Liver (tissue), 9 donors: ENCODE results near the gene PIEZO2. TPM values are rescaled to one million over a fixed set of nuclear protein-coding genes. Genes with fewer than 3 reads are reported as not detected.

Experiments used
- DNase-seq: peaks from one replicate; pipeline ENCODE4 v3.0.0-alpha.2; 2017; ENCODE audit warnings: low spot score
- H3K27ac ChIP-seq, 2 donors: one replicate each; pipeline ENCODE4 v1.7.0; 2013; ENCODE audit warnings: inconsistent platforms in 2 of 2, low read length in 2 of 2, control low read depth in 1 of 2, low read depth in 1 of 2, mild to moderate bottlenecking in 1 of 2
- H3K27me3 ChIP-seq, 4 donors: one replicate each; pipeline versions ENCODE4 v1.6.1 to v1.7.0; 2013; ENCODE audit warnings: low read length in 3 of 4, inconsistent platforms in 1 of 4, mild to moderate bottlenecking in 1 of 4, moderate library complexity in 1 of 4; ENCODE audit not compliant: control insufficient read depth in 4 of 4, insufficient read depth in 4 of 4
- H3K36me3 ChIP-seq, 4 donors: one replicate each; pipeline versions ENCODE4 v1.6.1 to v1.7.0; 2013; ENCODE audit warnings: low read length in 3 of 4, mild to moderate bottlenecking in 3 of 4, low read depth in 1 of 4, moderate library complexity in 1 of 4; ENCODE audit not compliant: control insufficient read depth in 4 of 4, insufficient read depth in 3 of 4
- H3K4me1 ChIP-seq, 4 donors: one replicate each; pipeline versions ENCODE4 v1.6.1 to v1.7.0; 2013; ENCODE audit warnings: low read length in 3 of 4, mild to moderate bottlenecking in 3 of 4, moderate library complexity in 1 of 4; ENCODE audit not compliant: control insufficient read depth in 4 of 4, insufficient read depth in 4 of 4
- H3K4me3 ChIP-seq, 3 donors: one replicate each; pipeline versions ENCODE4 v1.6.1 to v1.7.0; 2013; ENCODE audit warnings: low read length in 3 of 3, control low read depth in 1 of 3, low read depth in 1 of 3, mild to moderate bottlenecking in 1 of 3
- H3K9ac ChIP-seq, 2 donors: one replicate each; pipeline ENCODE4 v1.7.0; 2013; ENCODE audit warnings: low read length in 2 of 2, mild to moderate bottlenecking in 2 of 2, moderate library complexity in 2 of 2, control low read depth in 1 of 2, low read depth in 1 of 2
- H3K9me3 ChIP-seq, 4 donors: one replicate each; pipeline versions ENCODE4 v1.6.1 to v1.7.0; 2013; ENCODE audit warnings: low read length in 3 of 4; ENCODE audit not compliant: control insufficient read depth in 4 of 4
- EGR1 ChIP-seq, 2 donors: IDR thresholded peaks; 2 replicates each; pipeline ENCODE4 v1.6.1; 2016 to 2018; ENCODE audit warnings: antibody characterized with exemption in 2 of 2, low read depth in 2 of 2
- FOXA1 ChIP-seq: IDR thresholded peaks from 2 replicates; pipeline ENCODE4 v1.6.1; 2016; ENCODE audit warnings: antibody characterized with exemption
- FOXA2 ChIP-seq: IDR thresholded peaks from 2 replicates; pipeline ENCODE4 v1.6.1; 2016; ENCODE audit warnings: antibody characterized with exemption
- GABPA ChIP-seq, 2 donors: IDR thresholded peaks in 1 of 2; conservative IDR thresholded peaks in 1 of 2; 2 replicates each; pipeline ENCODE4 v1.6.1; 2016; ENCODE audit warnings: antibody characterized with exemption in 2 of 2, mild to moderate bottlenecking in 1 of 2, moderate library complexity in 1 of 2
- HNF4A ChIP-seq, 2 donors: conservative IDR thresholded peaks; 2 replicates each; pipeline ENCODE4 v1.6.1; 2016; ENCODE audit warnings: antibody characterized with exemption in 2 of 2, mild to moderate bottlenecking in 2 of 2
- HNF4G ChIP-seq: IDR thresholded peaks from 2 replicates; pipeline ENCODE4 v1.6.1; 2016; ENCODE audit warnings: antibody characterized with exemption
- JUND ChIP-seq, 2 donors: IDR thresholded peaks; 2 replicates each; pipeline ENCODE4 v1.6.1; 2016; ENCODE audit warnings: antibody characterized with exemption in 2 of 2
- NR2F2 ChIP-seq: IDR thresholded peaks from 2 replicates; pipeline ENCODE4 v1.6.1; 2016; ENCODE audit warnings: antibody characterized with exemption
- RAD21 ChIP-seq, 2 donors: IDR thresholded peaks; 2 replicates each; pipeline ENCODE4 v1.6.1; 2016; ENCODE audit warnings: antibody characterized with exemption in 2 of 2, mild to moderate bottlenecking in 2 of 2
- RXRA ChIP-seq, 2 donors: IDR thresholded peaks; 2 replicates each; pipeline ENCODE4 v1.6.1; 2017 to 2018; ENCODE audit warnings: antibody characterized with exemption in 2 of 2, mild to moderate bottlenecking in 1 of 2
- SP1 ChIP-seq: IDR thresholded peaks from 2 replicates; pipeline ENCODE4 v1.6.1; 2018; ENCODE audit warnings: antibody characterized with exemption, mild to moderate bottlenecking
- TAF1 ChIP-seq: conservative IDR thresholded peaks from 2 replicates; pipeline ENCODE4 v1.6.1; 2016; ENCODE audit warnings: antibody characterized with exemption, mild to moderate bottlenecking
- YY1 ChIP-seq: IDR thresholded peaks from 2 replicates; pipeline ENCODE4 v1.6.1; 2016; ENCODE audit warnings: antibody characterized with exemption, mild to moderate bottlenecking
- WGBS: extraction: QIAGEN DNeasy Blood & Tissue Kit; methylation state at CpG from one replicate; pipeline ENCODE4 v1.1.7; 2013; 5-methylcytosine and 5-hydroxymethylcytosine counted together
- polyA plus RNA-seq, 2 donors: library from polyadenylated mRNA; stranded (reverse) in 1 of 2; unstranded in 1 of 2; fragments of 200-250 nt in 1 of 2; fragments of >200 nt in 1 of 2; fragmentation: Nextera tagmentation in 1 of 2; extraction: Ambion mirVana in 1 of 2; gene quantifications; one replicate each; pipeline versions ENCODE4 v1.2.1 to v1.2.3, GENCODE V29; 2013 to 2015
- total RNA-seq, 2 donors: library from RNA; depleted of rRNA; stranded (reverse); fragments of >200 nt; gene quantifications; one replicate each; pipeline ENCODE4 v1.2.3, GENCODE V29; 2014
- TF ChIP-seq, protein P1 (sequence below): IDR thresholded peaks from 2 replicates; pipeline ENCODE4 v1.6.1; 2016; ENCODE audit warnings: antibody characterized with exemption
- TF ChIP-seq, protein P2 (sequence below): IDR thresholded peaks from 2 replicates; pipeline ENCODE4 v1.6.1; 2016; ENCODE audit warnings: antibody characterized with exemption, mild to moderate bottlenecking
- TF ChIP-seq, protein P3 (sequence below): IDR thresholded peaks from 2 replicates; pipeline ENCODE4 v1.6.1; 2016; ENCODE audit warnings: antibody characterized with exemption
- TF ChIP-seq, protein P4 (sequence below): fragments of 150-350 bp; IDR thresholded peaks from 2 replicates; pipeline ENCODE4 v1.5.1; 2017; ENCODE audit warnings: improper control_type of control experiment, low read depth, low read length; ENCODE audit not compliant: missing input control
- TF ChIP-seq, protein P5 (sequence below): IDR thresholded peaks from 2 replicates; pipeline ENCODE4 v1.6.1; 2016; ENCODE audit warnings: antibody characterized with exemption
- donor health status: healthy.
- donor health status: healthy.
- donor health status: healthy.
- donor health status: healthy.
- donor health status: healthy.

Gene PIEZO2
- total and polyA plus RNA-seq, 4 donors, result 1.1 to 12.3 (median 4.8) TPM

DNA sequence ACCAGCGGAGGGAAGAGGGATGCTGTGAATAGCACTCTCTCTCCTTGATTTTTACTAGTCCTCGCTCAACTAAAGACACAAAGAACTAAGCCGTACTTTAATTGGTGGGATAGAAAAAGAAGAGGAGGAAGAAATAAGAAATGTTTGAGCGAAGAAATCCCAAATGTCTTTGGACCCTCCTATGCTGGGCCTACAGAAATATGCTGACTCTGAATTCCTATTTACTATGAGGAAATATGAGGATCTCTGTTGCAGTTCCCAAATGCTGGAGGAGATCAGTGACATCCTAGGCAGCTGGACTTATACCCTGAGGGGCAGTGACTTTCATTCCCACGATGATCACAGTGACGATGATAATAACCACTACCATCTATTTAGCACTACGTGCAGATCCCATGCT is 16.6 kb upstream of the PIEZO2 start:
- 97% methylated on average over 7 of the region's 7 CpGs for whole genome bisulfite sequencing
- Histone ChIP-seq H3K27me3 (no peaks in the 10 kb centered on the region), H3K4me3 (no peak overlapping the region), H3K27ac (no peak overlapping the region), H3K4me1 (no peaks in the 10 kb centered on the region), H3K9ac (no peak overlapping the region), H3K36me3 (no peaks in the 10 kb centered on the region), H3K9me3 (no peaks in the 10 kb centered on the region)
- TF ChIP-seq RAD21 (IDR thresholded peaks at IDR 0.05) (no peak), SP1 (no peak), YY1 (no peak)
- TF ChIP-seq, protein P1, sequence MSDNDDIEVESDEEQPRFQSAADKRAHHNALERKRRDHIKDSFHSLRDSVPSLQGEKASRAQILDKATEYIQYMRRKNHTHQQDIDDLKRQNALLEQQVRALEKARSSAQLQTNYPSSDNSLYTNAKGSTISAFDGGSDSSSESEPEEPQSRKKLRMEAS, result no peak
- TF ChIP-seq, protein P2, sequence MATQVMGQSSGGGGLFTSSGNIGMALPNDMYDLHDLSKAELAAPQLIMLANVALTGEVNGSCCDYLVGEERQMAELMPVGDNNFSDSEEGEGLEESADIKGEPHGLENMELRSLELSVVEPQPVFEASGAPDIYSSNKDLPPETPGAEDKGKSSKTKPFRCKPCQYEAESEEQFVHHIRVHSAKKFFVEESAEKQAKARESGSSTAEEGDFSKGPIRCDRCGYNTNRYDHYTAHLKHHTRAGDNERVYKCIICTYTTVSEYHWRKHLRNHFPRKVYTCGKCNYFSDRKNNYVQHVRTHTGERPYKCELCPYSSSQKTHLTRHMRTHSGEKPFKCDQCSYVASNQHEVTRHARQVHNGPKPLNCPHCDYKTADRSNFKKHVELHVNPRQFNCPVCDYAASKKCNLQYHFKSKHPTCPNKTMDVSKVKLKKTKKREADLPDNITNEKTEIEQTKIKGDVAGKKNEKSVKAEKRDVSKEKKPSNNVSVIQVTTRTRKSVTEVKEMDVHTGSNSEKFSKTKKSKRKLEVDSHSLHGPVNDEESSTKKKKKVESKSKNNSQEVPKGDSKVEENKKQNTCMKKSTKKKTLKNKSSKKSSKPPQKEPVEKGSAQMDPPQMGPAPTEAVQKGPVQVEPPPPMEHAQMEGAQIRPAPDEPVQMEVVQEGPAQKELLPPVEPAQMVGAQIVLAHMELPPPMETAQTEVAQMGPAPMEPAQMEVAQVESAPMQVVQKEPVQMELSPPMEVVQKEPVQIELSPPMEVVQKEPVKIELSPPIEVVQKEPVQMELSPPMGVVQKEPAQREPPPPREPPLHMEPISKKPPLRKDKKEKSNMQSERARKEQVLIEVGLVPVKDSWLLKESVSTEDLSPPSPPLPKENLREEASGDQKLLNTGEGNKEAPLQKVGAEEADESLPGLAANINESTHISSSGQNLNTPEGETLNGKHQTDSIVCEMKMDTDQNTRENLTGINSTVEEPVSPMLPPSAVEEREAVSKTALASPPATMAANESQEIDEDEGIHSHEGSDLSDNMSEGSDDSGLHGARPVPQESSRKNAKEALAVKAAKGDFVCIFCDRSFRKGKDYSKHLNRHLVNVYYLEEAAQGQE, result no peak
- TF ChIP-seq, protein P3, sequence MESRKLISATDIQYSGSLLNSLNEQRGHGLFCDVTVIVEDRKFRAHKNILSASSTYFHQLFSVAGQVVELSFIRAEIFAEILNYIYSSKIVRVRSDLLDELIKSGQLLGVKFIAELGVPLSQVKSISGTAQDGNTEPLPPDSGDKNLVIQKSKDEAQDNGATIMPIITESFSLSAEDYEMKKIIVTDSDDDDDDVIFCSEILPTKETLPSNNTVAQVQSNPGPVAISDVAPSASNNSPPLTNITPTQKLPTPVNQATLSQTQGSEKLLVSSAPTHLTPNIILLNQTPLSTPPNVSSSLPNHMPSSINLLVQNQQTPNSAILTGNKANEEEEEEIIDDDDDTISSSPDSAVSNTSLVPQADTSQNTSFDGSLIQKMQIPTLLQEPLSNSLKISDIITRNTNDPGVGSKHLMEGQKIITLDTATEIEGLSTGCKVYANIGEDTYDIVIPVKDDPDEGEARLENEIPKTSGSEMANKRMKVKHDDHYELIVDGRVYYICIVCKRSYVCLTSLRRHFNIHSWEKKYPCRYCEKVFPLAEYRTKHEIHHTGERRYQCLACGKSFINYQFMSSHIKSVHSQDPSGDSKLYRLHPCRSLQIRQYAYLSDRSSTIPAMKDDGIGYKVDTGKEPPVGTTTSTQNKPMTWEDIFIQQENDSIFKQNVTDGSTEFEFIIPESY, result no peak
- DNase-seq, result no peak

DNA sequence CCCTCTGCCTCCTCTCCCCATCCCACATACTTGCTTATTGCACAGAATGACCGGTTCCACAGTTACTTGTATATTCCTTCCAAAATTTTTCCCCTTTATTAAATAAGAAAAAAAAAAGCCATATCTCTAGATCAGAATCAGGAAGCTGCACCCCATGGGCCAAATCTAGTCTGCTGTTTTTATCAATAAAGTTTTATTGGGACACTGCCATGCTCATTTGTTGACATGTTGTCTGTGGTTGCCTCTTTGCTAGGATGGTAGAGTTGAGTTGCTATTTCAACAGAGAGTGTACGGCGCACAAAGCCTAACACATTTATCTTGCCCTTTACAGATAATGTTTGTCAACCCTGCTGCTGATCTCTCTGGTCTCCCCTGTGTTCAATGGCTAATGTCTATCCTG is 15.8 kb upstream of the PIEZO2 start:
- Histone ChIP-seq H3K4me3 (no peak overlapping the region), H3K36me3 (no peaks in the 10 kb centered on the region), H3K9me3 (no peaks in the 10 kb centered on the region), H3K4me1 (no peaks in the 10 kb centered on the region), H3K27me3 (no peaks in the 10 kb centered on the region), H3K9ac (no peak overlapping the region), H3K27ac (no peak overlapping the region)
- TF ChIP-seq, protein P4, sequence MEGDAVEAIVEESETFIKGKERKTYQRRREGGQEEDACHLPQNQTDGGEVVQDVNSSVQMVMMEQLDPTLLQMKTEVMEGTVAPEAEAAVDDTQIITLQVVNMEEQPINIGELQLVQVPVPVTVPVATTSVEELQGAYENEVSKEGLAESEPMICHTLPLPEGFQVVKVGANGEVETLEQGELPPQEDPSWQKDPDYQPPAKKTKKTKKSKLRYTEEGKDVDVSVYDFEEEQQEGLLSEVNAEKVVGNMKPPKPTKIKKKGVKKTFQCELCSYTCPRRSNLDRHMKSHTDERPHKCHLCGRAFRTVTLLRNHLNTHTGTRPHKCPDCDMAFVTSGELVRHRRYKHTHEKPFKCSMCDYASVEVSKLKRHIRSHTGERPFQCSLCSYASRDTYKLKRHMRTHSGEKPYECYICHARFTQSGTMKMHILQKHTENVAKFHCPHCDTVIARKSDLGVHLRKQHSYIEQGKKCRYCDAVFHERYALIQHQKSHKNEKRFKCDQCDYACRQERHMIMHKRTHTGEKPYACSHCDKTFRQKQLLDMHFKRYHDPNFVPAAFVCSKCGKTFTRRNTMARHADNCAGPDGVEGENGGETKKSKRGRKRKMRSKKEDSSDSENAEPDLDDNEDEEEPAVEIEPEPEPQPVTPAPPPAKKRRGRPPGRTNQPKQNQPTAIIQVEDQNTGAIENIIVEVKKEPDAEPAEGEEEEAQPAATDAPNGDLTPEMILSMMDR, result no peak
- TF ChIP-seq GABPA (IDR thresholded peaks at IDR 0.05 in 1 of 2, conservative IDR thresholded peaks at IDR 0.05 in 1 of 2) (no peak), SP1 (no peak), JUND (IDR thresholded peaks at IDR 0.05) (no peak), HNF4A (conservative IDR thresholded peaks at IDR 0.05) (no peak), EGR1 (IDR thresholded peaks at IDR 0.05; ENCODE audit: low read depth in 2 of 2) (no peak), FOXA1 (no peak), FOXA2 (no peak), TAF1 (no peak), YY1 (no peak), HNF4G (no peak), NR2F2 (no peak), RAD21 (IDR thresholded peaks at IDR 0.05) (no peak), RXRA (IDR thresholded peaks at IDR 0.05) (no peak)
- TF ChIP-seq, protein P3, result no peak
- TF ChIP-seq, protein P1, result no peak
- TF ChIP-seq, protein P2, result no peak
- TF ChIP-seq, protein P5, sequence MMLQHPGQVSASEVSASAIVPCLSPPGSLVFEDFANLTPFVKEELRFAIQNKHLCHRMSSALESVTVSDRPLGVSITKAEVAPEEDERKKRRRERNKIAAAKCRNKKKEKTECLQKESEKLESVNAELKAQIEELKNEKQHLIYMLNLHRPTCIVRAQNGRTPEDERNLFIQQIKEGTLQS, result no peak
- WGBS, result 96% methylated on average over 3 of the region's 3 CpGs
- DNase-seq, result no peak
